Astrocyte (in vitro differentiated cells and primary cell): ENCODE results near the gene RFC2. TPM values are rescaled to one million over a fixed set of nuclear protein-coding genes. Genes with fewer than 3 reads are reported as not detected.

Experiments used
- DNase-seq: peaks from one replicate; pipeline ENCODE4 v3.0.0-alpha.2; 2010; ENCODE audit warnings: low read depth
- FAIRE-seq: peaks from 2 replicates; lab custom pipeline; 2011; peaks lifted over from hg19 to GRCh38; lab: Jason Lieb, UNC
- H2AFZ ChIP-seq: 2 replicates; pipeline ENCODE4 v1.6.0; 2012; ENCODE audit warnings: low read depth, low read length, inconsistent platforms
- H3K27ac ChIP-seq: 2 replicates; pipeline ENCODE4 v1.5.1; 2011; ENCODE audit warnings: low read depth, low read length, inconsistent platforms
- H3K27me3 ChIP-seq: 2 replicates; pipeline ENCODE4 v1.6.0; 2011; ENCODE audit warnings: low read length, inconsistent platforms; ENCODE audit not compliant: insufficient read depth
- H3K36me3 ChIP-seq: 2 replicates; pipeline ENCODE4 v1.5.1; 2011; ENCODE audit warnings: low read length, inconsistent platforms; ENCODE audit not compliant: insufficient read depth
- H3K4me1 ChIP-seq: 2 replicates; pipeline ENCODE4 v1.5.1; 2011; ENCODE audit warnings: low read length, inconsistent platforms; ENCODE audit not compliant: insufficient read depth
- H3K4me2 ChIP-seq: 2 replicates; pipeline ENCODE4 v1.6.0; 2012; ENCODE audit warnings: low read length, inconsistent platforms
- H3K4me3 ChIP-seq: 2 replicates; pipeline ENCODE4 v1.5.1; 2011; ENCODE audit warnings: low read depth, mild to moderate bottlenecking, low read length, inconsistent platforms; ENCODE audit not compliant: insufficient read depth
- H3K79me2 ChIP-seq: 2 replicates; pipeline ENCODE4 v1.6.0; 2012; ENCODE audit warnings: mild to moderate bottlenecking, low read length, inconsistent platforms; ENCODE audit not compliant: insufficient read depth
- H3K9ac ChIP-seq: 2 replicates; pipeline ENCODE4 v1.6.0; 2012; ENCODE audit warnings: mild to moderate bottlenecking, low read length, inconsistent platforms
- H3K9me3 ChIP-seq: 2 replicates; pipeline ENCODE4 v1.5.1; 2012; ENCODE audit warnings: low read depth, mild to moderate bottlenecking, low read length, inconsistent platforms; ENCODE audit not compliant: insufficient read depth
- H4K20me1 ChIP-seq: 2 replicates; pipeline ENCODE4 v1.6.0; 2012; ENCODE audit warnings: low read length, inconsistent platforms; ENCODE audit not compliant: insufficient read depth
- H3K27ac Mint-ChIP-seq: one replicate; pipeline ENCODE4 v1.8.0; 2021; ENCODE audit warnings: mild to moderate bottlenecking, mixed read lengths; ENCODE audit not compliant: unreplicated experiment
- H3K27me3 Mint-ChIP-seq: one replicate; pipeline ENCODE4 v1.8.0; 2021; ENCODE audit warnings: low read depth, mixed read lengths; ENCODE audit not compliant: unreplicated experiment
- H3K36me3 Mint-ChIP-seq: one replicate; pipeline ENCODE4 v1.8.0; 2021; ENCODE audit warnings: low read depth, mixed read lengths; ENCODE audit not compliant: unreplicated experiment
- H3K4me1 Mint-ChIP-seq: one replicate; pipeline ENCODE4 v1.8.0; 2021; ENCODE audit warnings: low read depth, mixed read lengths; ENCODE audit not compliant: unreplicated experiment
- H3K4me3 Mint-ChIP-seq: one replicate; pipeline ENCODE4 v1.8.0; 2021; ENCODE audit warnings: mild to moderate bottlenecking, moderate library complexity, mixed read lengths; ENCODE audit not compliant: unreplicated experiment
- H3K9me3 Mint-ChIP-seq: one replicate; pipeline ENCODE4 v1.8.0; 2021; ENCODE audit warnings: mild to moderate bottlenecking, mixed read lengths; ENCODE audit not compliant: unreplicated experiment
- CTCF ChIP-seq: IDR thresholded peaks from 2 replicates; pipeline ENCODE4 v1.5.1; 2011; ENCODE audit warnings: low read depth, mild to moderate bottlenecking, inconsistent platforms, low read length, moderate library complexity; ENCODE audit not compliant: insufficient read depth
- EZH2 ChIP-seq: IDR thresholded peaks from 2 replicates; pipeline ENCODE4 v1.6.1; 2012; ENCODE audit warnings: mild to moderate bottlenecking, low read length, inconsistent platforms; ENCODE audit not compliant: insufficient read depth
- total RNA-seq: library from RNA; stranded (reverse); gene quantifications from 2 replicates; pipeline ENCODE4 v1.2.1, GENCODE V29; 2021

Gene RFC2
- total RNA-seq, 1 donor from 2014 or later, result 12.3 TPM

- peaks cover 58% of the 10 kb centered on the region for H4K20me1 ChIP-seq
- peaks cover 6% of the 10 kb centered on the region for H3K4me1 Mint-ChIP-seq
These were observed 36.4 kb upstream of the RFC2 start for GRCh38 chr7:74290553-74290950.

GRCh38 chr7:74289659-74290552, 35.7 kb upstream of the RFC2 start:
- H3K4me3 Mint-ChIP-seq, result peak overlapping the region; percentile 87
- Histone ChIP-seq H3K9me3 (no peaks in the 10 kb centered on the region), H3K79me2 (peaks cover 53% of the 10 kb centered on the region), H3K36me3 (no peaks in the 10 kb centered on the region), H3K4me1 (peaks cover 20% of the 10 kb centered on the region), H3K9ac (peak overlapping the region; percentile 92), H3K4me3 (peak overlapping the region; percentile 85), H3K27me3 (no peaks in the 10 kb centered on the region), H4K20me1 (peaks cover 52% of the 10 kb centered on the region), H3K4me2 (peak overlapping the region; percentile 98), H2AFZ (peak overlapping the region; percentile 47), H3K27ac (peak overlapping the region; percentile 64)
- no peaks in the 10 kb centered on the region for H3K27me3 Mint-ChIP-seq
- peaks cover 2% of the 10 kb centered on the region for H3K36me3 Mint-ChIP-seq
- peaks cover 6% of the 10 kb centered on the region for H3K4me1 Mint-ChIP-seq
- TF ChIP-seq EZH2 (no peak), CTCF (no peak)
- FAIRE-seq, result no peak
- no peaks in the 10 kb centered on the region for H3K9me3 Mint-ChIP-seq
- no peak overlapping the region for H3K27ac Mint-ChIP-seq
- DNase-seq, result no peak

More at GRCh38 chr7:74290553-74290950, 36.4 kb upstream of the RFC2 start:
- TF ChIP-seq EZH2, result no peak
- no peak for TF ChIP-seq CTCF
- H3K4me2 ChIP-seq, result peak overlapping the region; percentile 98
- Mint-ChIP-seq H3K4me3 (peak overlapping the region; percentile 87), H3K36me3 (peaks cover 3% of the 10 kb centered on the region), H3K27ac (no peak overlapping the region), H3K27me3 (no peaks in the 10 kb centered on the region), H3K9me3 (no peaks in the 10 kb centered on the region)
- DNase-seq (no peak), FAIRE-seq (no peak)
- H3K4me3 ChIP-seq, result peak overlapping the region; percentile 85
- H3K9me3 ChIP-seq, result no peaks in the 10 kb centered on the region
- no peak overlapping the region for H2AFZ ChIP-seq
- peaks cover 59% of the 10 kb centered on the region for H3K79me2 ChIP-seq
- H3K36me3 ChIP-seq, result no peaks in the 10 kb centered on the region
- no peak overlapping the region for H3K27ac ChIP-seq
- peaks cover 20% of the 10 kb centered on the region for H3K4me1 ChIP-seq
- H3K9ac ChIP-seq, result peak overlapping the region; percentile 92
- no peaks in the 10 kb centered on the region for H3K27me3 ChIP-seq
